GM19372 (cell line): Measurements from ENCODE around the gene MIEN1.
"Not testable (repeated sequence)": the region's sequence is repeated elsewhere in the genome, so short reads cannot be mapped to it uniquely, and the experiment has no call there.

ENCODE experiments used
- ATAC-seq: cut with Tn5 transposase; IDR thresholded peaks from one replicate; pipeline ENCODE4 v1.9.1; 2021; ENCODE audit warnings: mild to moderate bottlenecking, low read depth, moderate library complexity; ENCODE audit not compliant: unreplicated experiment

MIEN1 gene

GRCh38 chr17:39756380-39757079, 26.2 kb upstream of the MIEN1 start:
- no peak for ATAC-seq

GRCh38 chr17:39755554-39756379, 25.4 kb upstream of the MIEN1 start:
- ATAC-seq, result no peak

DNA sequence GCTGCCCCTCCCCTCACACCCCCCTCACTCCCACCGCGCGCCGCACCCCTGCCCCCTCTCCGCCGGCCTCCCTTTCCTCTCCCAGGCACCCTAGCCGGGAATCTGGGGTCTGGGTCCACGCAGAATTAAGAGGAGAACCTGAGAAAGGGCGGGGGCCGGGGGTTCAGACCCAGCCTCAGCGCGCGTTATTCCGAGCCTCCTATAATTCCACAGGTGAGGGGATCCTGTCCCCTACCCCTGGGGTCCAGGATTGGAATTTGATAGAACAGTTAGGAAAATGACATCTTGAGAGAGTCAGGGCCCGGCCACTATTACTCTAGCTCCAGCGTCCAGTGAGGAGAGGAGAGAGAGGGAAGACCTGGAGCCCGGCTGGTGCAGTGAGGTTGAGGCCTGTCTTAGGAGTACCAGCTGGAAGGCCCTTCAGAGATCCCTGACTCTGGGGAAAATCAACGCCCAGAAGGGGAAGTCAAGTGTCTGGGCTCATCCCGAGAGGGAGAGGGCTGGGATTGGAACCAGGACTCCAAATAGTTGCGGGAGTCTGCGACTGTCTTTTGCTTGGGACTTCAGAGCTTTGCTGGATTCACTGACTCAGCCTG, 24.7 kb upstream of the MIEN1 start:
- ATAC-seq, result no peak

DNA sequence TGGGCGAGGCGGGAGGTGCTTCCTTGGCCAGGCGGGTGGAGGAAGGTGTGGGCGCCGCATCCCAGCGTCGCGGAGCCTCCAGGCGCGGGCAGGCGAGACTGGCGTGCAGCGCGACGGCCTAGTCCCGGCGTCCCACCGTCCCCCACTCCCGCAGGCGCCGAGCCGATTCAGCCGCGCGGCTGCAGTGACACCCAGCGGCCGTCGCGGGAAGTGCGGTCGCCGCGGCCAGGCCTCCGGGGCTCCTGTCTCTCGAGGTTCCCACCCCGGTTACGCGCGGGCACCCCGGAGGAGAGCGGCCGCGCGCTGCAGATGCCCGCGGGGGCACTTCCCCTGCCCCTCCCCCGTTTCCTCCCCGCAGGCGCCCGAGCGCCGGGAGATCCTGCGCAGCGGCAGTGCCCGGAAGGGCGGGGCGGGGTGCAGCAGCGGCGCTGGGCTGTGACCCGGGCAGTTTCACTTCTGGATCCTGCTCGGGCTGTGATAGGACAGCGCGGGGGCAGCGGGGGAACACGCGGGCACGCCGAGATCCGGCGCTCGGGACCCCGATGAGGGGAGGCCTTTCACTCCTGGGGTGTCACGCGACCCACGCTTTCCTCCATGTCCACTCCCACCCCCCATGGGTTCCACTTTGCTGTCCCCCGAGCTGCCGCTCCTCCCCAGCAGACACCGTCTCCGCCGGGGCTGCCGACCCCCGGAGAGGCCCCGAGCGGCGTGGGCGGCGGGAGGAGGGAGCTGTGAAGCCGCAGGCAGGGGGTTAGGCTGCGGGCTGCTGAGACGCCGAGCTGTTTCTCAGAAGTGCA, 24.0 kb upstream of the MIEN1 start:
- ATAC-seq, result peak; percentile 66

DNA sequence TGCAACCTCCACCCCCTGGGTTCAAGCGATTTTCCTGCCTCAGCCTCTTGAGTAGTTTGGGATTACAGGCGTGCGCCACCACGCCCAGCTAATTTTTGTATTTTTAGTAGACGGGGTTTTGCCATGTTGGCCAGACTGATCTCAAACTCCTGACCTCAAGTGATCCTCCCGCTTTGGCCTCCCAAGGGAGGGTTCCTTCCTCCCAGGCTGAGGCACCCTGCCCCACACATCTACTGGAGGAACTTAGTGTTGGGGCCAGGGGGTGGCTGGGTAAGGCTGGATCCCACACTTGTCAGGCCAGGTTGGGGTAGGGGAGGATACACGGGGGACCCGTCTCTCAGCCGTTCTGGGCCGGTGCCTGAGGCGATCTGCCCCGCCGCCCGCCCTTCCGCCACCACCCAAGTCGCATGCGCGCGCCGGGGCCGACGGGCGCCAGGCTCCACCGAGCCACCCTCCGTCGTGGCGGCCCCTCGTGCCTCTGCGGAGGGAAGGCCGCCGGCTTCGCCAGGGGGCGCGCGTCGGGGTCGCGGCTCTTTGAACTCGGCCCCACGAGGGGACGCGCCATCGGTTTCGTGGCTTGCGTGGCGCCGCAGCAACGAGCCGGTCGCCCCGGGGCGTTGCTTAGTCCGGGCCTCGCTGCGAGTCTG, 23.3 kb upstream of the MIEN1 start:
- ATAC-seq, result peak; percentile 10

DNA sequence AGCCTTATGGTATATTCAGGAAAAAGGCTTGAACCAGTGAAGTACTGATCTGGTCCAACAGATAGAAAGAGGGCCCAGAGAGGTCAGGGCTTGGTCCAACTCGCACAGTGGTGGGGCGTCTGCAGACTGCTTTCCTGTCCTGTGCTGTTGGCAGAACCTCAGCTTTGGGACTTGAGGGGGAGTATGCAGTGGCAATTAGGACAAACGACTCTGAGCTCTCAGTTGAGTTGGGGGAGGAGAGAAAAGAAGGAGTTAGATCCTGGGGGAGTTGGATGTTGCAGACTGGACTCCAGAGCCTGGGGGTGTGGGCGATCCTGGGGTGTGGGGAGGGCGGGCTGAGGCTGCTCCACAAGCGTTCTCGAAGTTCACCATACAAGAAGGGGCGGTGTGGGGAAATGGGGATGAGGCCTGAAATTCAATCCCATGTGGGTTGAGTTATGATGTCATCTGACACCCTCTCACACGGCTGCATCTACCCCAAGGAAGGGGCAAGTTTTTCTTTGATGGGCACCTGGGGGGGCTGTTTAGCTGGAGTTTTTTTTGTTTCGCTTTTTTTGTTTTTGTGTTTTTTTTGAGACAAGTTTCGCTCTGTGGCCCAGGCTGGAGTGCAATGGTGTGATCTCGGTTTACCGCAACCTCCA, 22.0 kb upstream of the MIEN1 start:
- ATAC-seq, result no peak

DNA sequence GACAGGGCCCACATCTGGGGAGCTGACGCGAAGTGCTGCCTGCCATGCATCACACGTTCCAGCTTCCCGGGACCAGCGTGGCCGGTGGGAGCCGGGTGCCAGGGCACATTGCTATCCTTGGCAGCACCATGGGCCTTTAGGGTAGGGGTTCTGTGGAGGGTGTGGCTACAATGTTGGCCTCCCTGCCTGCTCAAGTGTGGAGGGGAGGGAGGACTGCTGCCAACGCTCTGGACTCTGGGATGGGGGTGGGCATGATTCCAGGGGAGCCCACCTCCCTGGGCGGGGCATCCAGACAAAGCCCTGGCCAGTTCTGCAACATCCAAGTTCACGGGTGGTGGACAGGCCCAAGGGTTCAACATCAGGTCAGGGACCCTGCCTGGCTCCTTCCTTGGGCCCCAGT, 21.3 kb upstream of the MIEN1 start:
- ATAC-seq, result no peak

- ATAC-seq, result no peak
Observed at GRCh38 chr17:39751016-39751543, 20.7 kb upstream of the MIEN1 start.

DNA sequence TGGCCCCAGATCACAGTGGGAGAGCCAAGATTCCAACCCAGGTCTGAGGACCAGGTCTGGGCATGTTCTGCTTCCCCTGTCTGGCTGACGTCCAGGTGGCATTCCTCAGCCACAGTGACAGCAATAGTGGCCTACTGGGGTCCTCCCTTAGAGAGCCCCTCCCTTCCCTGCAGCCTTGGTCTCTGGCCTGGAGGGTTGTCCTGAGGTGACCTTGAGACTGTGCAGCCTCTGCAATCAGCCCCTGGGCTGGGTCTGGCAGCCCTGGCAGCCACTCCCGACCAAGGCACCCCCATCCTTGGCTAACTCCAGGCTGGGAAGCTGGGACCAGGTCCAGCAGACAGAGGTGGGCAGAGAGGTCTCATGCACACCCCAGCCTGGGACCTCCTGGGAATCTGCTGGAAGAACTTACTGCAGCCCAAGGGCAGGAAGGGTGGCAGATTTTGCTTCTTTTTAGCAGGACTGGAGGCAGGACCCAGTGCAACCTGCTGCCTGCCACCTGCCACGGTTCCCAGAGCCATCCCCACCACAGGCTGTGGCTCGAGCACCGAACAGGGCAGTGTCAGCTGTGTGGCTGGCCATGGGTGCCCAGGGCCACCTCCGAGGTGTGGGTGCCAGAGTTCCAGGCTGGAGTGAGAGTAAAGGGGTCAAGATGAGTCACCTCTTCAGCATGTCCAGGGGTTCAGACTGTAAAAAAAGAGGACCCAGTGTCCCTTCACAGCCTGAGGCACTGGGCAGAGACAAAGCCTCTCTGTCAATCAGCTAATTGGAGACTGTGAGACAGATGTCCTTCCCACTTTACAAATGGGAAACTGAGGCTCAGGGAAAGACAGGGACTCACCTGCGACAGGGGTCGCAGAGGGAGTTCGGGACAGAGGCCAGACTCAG, 20.0 kb upstream of the MIEN1 start:
- no peak for ATAC-seq

GRCh38 chr17:39748444-39749034, 18.2 kb upstream of the MIEN1 start:
- ATAC-seq, result not testable (repeated sequence)

GRCh38 chr17:39747745-39748144, 17.4 kb upstream of the MIEN1 start:
- ATAC-seq, result no peak

DNA sequence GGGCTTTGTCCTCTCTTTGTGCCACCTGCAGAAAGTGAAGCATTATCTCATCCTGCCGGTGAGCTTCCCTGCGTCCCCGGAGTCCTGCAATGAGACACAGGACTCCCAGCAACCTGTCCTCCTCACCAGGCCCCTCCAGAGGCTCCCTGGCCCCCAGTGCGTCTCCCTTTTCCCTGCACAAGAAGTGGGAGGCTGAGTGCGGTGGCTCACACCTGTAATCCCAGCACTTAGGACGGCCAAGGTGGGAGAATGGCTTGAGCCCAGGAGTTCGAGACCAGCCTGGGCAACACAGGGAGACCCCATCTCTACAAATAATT, 15.8 kb upstream of the MIEN1 start:
- ATAC-seq, result no peak

DNA sequence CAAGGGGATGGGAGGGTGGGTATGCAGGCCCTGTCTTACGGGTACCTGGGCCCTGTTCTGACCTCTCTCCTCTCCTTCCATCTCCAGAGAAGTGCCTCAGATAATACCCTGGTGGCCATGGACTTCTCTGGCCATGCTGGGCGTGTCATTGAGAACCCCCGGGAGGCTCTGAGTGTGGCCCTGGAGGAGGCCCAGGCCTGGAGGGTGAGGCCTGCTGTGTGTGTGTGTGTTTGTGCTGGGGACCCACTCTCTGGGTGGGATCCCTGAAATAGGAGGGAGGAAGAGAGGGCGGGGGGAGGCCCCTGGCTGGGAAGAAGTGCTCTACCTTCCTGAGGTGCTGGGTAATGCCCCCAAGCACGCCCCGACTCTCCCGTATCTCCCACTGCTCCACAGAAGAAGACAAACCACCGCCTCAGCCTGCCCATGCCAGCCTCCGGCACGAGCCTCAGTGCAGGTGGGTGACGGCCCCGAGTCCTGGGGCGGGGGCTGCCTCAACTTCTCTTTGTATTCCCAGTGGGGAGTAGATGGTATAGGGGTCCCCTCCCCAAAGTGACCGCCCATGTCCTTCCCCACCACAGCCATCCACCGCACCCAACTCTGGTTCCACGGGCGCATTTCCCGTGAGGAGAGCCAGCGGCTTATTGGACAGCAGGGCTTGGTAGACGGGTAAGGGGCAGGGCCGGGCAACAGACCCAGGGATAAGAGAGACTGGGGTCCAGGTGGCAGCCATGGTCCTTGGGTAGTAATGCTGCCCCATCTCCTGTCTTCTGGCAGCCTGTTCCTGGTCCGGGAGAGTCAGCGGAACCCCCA, 15.2 kb upstream of the MIEN1 start:
- no peak for ATAC-seq

DNA sequence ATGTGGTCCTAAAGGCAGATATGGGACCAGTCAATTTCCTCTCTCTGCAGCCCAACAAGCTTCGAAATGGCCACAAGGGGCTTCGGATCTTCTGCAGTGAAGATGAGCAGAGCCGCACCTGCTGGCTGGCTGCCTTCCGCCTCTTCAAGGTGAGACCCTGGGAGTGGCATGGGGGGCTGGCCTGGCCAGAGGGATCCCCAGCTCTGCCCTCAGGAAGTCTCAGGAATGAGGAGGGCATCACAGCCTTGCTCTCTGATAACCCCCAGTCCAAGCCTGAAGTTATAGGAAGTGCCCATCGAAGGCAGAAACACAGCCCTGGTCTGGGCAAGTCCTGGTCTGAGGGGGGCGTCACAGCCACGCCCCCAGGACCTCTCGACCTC, 14.5 kb upstream of the MIEN1 start:
- no peak for ATAC-seq

GRCh38 chr17:39744075-39744835, 13.9 kb upstream of the MIEN1 start:
- no peak for ATAC-seq

DNA sequence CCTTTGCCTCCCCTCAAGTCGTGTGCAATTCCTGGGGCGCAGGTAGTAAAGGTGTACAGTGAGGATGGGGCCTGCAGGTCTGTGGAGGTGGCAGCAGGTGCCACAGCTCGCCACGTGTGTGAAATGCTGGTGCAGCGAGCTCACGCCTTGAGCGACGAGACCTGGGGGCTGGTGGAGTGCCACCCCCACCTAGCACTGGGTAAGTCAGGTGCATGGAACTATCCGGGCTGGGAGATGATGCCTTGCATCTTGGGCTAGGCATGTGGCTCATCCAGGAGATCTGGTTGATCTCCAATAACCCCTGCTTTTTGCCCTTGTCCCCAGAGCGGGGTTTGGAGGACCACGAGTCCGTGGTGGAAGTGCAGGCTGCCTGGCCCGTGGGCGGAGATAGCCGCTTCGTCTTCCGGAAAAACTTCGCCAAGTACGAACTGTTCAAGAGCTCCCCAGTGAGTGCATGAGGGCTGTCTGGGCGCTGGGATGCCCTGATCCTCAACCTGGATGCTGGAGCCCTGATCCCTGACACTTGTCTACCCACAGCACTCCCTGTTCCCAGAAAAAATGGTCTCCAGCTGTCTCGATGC, 12.6 kb upstream of the MIEN1 start:
- ATAC-seq, result no peak
